Right hindlimb (tissue), 1 donor: ENCODE measurements around the gene LEPR.
"Not testable (repeated sequence)": the region's sequence is repeated elsewhere in the genome, so short reads cannot be mapped to it uniquely, and the experiment has no call there.

Experiments used
- DNase-seq: peaks from one replicate; pipeline ENCODE4 v3.0.0-alpha.2; 2018

Gene LEPR

DNA sequence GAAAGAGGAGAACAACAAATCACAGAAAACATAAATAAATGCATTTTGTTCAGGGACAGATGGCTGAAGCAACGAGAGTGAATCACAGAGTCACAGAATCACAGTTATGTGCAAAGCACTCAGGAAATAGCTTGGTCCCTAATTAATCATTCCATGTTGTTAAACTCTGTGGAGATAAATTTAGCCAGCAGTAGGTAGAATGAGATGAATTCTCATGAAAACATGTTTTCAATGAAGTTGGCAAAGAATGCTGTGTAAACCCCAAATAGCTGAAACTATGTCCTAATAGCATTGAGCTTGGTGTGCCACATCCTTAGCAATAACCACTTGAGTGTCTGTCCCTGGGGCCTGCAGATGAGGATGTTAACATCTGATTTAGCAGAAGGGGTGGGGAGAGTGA, 20.4 kb downstream of the LEPR start:
- DNase-seq, result no peak

DNA sequence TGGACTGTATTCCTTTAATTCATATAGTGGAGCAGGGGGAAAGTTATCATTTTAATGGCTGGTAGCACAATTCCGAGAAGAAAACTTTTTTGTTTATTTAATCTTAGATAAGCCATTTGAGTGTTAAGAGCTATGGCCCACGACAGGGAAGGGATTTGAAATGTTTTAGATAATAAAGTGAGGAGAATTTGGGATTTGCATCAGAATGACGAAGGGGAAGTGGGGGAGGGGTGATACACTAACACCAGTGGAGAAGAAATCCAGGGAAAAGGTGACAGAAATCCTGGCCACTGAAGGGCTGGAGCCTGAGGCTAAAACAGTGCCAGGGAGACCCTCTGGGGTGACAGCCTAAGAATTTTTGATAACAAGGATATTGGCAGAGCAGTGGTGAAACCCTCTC, 21.0 kb downstream of the LEPR start:
- no peak for DNase-seq

DNA sequence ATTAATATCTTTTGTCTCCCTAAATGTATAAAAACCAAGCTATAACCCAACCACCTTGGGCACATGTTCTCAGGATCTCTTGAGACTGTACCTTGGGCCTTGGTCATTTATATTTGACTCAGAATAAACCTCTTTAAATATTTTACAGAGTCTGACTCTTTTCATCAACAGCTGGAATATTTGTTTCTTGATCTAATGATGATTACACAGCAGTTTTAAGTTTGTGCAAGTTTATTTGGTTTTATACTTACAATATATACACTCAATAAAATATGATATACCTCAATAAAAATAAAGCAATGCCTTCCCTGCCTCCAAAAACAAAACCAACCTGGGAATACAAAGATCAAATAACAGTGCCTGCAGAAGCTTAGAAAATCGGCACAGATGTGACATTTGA, 22.0 kb downstream of the LEPR start:
- no peak for DNase-seq

DNA sequence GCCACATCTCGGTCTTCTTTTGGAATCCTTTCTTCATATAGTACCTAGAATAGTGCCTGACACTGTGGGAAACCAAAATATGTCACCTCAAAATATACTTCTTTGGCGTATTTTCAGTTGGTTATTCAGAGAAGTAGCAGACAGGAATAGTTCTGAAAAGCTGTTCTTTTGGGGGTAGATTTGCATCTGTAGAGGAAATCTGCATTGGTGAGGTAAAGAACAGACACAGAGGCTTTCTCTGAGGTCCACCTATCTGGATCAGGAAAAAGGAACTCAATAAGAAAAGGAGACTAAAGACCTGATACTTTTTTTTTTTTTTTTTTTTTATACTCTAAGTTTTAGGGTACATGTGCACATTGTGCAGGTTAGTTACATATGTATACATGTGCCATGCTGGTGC, 23.2 kb downstream of the LEPR start:
- no peak for DNase-seq

DNA sequence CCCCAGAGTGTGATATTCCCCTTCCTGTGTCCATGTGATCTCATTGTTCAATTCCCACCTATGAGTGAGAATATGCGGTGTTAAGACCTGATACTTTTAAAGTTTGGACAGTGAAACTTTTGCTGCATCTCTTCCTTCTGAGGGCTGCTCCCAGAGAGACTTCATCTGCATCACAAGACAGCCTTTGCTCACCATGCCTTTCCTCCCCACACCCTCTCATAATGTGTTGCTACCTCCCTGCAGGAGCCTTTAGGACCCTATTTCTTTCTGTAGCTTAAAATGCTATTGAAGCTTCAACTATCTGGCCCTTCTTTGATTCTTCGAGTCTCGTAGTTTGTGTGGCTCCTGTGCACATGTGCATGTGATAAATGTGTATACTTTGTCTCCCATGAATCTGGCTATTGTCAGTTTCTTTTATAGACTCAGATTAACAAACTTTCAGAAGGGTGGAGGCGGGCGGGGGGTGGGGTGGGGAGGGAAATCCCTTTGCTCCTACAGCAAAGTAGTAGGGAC, 23.7 kb downstream of the LEPR start:
- no peak for DNase-seq

DNA sequence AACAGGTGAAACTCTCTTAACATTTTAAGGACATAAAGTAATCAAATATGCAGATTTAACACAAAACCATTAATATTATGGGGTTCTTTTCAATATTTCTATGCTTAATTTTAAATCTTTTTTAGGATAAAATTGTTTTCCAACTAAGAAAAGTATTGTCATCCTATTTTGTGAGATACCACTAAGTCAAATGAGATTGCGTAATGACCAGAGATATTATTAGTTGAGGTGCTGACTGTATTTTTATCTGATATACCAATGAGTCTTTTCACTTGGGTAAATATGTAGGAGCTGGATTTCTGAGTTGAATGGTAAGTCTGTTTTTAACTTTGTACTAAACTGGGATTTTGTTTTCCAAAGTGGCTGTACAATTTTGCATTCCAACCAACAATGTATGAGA, 25.4 kb downstream of the LEPR start:
- no peak for DNase-seq

DNA sequence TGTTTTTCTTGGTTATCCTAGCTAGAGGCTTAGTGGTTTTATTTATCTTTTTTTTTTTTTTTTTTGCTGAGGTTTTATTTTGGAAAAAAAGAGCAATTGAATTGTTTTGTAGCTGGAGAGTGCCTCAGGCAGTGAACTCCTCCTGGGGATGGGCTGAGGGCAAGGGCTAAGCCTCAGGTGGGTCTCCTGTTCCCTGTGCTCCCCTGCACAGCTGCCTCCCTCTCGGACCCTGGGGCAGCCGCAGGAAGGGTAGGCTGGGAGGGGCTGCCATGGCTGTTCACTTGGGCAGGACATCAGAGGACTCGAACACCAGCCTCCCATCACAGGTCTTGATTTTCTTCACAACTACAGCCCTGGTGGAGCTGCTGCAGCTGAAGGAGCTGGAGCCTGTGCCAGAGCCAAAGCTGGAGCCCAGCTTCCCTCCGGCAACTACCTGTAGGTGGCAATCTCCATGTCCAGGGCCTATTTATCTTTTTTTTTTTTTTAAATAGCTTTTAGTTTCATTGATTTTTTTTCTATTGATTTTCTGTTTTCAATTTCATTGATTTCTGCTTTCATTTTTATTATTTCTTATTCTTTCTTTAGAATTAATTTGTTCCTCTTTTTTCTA, 28.9 kb downstream of the LEPR start:
- DNase-seq, result no peak

DNA sequence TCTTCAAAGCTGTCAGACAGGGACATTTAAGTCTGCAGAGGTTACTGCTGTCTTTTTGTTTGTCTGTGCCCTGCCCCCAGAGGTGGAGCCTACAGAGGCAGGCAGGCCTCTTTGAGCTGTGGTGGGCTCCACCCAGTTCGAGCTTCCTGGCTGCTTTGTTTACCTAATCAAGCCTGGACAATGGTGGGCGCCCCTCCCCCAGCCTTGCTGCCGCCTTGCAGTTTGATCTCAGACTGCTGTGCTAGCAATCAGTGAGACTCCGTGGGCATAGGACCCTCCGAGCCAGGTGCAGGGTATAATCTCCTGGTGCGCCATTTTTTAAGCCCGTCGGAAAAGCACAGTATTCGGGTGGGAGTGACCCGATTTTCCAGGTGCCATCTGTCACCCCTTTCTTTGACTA, 35.2 kb downstream of the LEPR start:
- not testable (repeated sequence) for DNase-seq

DNA sequence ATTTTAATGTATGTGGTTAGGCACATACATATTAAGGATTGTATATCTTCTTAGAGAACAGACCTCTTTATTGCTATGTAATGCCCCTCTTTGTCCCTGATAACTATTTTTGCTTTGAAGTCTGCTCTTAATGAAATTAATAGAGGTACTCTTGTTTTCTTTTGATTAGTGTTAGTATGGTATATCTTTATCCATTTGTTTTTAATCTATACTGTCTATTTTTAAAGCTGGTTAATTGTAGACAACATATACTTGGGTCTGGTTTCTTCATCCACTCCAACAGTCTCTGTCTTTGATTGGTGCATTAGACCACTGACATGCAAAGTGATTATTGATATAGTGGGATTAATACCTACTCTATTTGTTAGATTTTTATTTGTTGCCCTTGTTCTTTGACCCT, 36.0 kb downstream of the LEPR start:
- no peak for DNase-seq

DNA sequence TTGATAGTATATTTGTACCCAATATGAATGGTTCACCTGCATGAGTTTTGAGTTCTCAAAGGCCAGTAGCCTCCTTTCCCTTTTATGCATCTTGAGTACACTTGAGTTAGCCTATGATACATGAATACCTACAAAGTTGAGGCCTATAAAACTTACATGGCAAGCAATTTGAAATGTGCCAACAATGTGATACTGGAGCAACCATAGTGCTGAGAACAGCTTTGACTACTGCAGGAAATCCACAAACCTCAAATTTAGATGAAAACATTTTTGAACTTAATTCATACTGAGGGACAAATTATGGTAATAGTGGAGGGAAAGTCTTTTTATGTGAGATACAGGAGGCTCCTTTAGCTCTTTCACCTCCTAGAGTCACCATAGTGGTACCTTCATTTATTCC, 37.4 kb downstream of the LEPR start:
- no peak for DNase-seq

DNA sequence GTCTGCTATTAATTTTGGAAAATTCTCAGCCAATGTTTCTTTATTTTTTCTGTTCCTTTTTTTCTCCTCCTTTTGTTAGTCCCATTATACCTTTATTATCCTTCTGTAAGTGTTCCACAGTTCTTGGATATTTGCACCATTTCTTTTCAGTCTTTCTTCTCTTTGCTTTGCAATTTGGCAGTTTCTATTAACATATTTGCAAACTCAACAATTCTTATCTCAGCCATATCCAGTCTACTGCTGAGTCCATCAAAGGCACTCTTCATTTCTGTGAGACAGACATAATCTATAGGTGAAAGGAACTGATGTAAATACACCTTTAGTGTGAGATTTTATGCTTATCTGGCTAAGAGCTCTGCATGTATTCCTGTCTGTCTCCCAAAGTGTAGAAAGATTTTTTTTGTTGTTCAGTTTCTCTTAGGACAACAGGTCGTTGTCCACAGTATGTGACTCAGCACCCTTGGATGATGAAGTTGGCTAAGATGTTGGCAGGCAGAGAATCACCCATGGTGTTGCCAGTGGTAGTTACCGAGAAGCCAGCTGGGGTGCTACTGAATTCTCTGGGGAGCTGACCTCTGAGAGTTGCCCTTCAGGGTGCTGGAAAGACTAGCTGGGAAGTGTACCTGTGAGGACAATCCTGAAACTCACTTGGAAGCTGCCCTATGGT, 38.4 kb downstream of the LEPR start:
- DNase-seq, result no peak

DNA sequence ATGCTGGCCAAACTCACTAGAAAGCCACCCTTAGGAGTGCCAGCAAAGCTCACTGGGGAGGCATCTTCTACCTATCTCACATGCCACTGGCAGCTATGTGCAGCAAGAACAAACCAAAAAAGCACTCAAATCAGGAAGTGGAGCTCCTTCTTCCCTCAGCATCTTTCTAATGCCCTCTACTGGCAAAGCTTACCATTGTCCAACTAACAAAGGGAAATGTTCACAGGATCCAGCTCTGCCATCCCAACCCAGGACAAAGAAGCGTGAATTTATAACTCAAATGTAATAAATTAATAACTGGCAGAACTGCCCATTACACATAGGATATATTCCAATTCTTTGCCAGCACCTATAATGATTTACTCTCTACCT, 38.9 kb downstream of the LEPR start:
- no peak for DNase-seq

DNA sequence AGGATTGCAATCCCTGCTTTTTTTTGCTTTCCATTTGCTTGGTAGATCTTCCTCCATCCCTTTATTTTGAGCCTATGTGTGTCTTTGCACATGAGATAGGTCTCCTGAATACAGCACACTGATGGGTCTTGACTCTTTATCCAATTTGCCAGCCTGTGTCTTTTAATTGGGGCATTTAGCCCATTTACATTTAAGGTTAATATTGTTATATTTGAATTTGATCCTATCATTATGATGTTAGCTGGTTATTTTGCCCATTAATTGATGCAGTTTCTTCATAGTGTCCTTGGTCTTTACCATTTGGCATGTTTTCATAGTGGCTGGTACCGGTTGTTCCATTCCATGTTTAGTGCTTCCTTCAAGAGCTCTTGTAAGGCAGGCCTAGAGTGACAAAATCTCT, 45.4 kb downstream of the LEPR start:
- DNase-seq, result not testable (repeated sequence)

DNA sequence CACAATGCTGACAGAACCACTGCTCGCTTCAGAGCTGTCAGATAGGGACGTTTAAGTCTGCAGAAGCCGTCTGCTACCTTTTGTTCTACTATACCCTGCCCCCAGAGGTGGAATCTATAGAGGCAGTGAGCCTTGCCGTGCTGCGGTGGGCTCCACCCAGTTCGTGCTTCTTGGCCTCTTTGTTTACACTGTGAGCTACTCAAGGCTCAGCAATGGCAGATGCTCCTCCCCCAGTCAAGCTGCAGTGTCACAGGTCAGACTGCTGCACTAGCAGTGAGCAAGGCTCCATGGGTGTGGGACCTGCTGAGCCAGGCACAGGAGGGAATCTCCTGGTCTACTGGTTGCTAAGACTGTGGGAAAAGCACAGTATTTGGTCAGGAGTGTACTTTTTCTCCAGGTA, 47.1 kb downstream of the LEPR start:
- DNase-seq, result no peak

DNA sequence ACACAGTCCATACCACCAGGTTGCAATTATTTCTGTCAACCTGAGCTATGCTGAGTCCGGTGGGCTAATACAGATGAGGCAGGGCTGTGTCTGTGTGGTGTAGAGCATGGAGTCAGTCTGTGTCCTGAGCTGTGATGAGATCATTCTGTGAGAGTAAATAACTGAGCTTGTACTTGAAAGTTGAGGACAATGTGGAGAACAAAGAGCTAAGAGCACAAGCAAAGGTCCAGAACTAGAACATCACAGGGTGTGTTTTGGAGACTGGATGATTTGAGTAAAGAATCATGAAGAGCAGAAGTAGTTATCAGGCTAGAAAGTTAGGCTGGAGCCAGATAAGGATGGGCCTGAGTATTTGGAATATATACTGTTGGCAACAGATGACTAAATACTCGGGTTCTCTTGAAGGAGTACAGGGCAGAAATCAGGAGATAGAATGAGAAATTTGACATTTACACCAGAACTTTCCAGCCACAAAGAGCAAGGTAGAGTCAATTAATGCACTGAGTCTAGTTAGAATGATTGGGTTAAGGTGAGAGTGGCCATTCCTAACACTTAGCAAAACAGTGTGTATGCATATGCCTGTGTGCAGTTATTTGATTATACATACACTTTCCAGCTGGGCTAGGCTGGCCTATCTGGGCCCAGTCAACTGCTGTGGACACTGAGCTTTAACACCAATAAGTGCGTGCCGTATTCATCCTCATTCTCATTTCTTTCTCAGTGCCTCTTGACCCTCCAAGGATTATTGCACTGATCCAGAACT, 48.8 kb downstream of the LEPR start:
- DNase-seq, result no peak

DNA sequence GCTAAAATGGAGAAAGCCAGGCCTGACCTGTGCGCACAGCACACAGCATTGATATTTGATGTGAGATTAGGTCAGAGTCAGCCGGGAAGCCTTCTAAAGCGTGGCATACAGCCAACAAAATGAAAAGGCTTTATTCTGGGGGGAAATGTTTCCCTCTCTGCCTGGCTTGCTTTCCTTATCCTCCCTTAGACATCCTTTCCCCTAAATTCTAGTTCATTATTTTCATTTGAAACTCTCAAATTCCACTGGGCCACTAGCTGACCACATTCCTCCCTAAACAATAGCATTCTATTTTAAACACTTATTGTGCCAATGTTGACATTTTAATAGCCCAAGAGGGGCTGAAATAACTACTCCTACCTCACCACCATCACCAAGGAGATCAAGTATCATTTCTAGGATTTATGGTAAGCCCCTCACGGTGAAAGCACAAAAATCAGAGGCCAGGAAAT, 49.4 kb downstream of the LEPR start:
- DNase-seq, result peak; percentile 56
